ENCODE measurements around the gene VPS16.

- no peak for TF ChIP-seq EZH2 (IDR thresholded peaks at IDR 0.05; ENCODE audit: low read length, unreplicated experiment)
- peak; percentile 54; the same call in 1 of the 2 replicates for TF ChIP-seq CTCF (conservative IDR thresholded peaks at IDR 0.05; ENCODE audit: low read depth, low read length)
Measured at GRCh38 chr20:2872459-2873009, 32.0 kb downstream of the VPS16 start.

Data from PC-3 (cell line).